Loucy (cell line): ENCODE data around the gene KMT2E.
"Not testable (repeated sequence)": the region's sequence is repeated elsewhere in the genome, so short reads cannot be mapped to it uniquely, and the experiment has no call there.

Source experiments
- H2AFZ ChIP-seq: fragments of 200-600 bp; sonication (generic); 2 replicates; pipeline ENCODE4 v1.6.0; 2016; ENCODE audit warnings: antibody characterized with exemption, mild to moderate bottlenecking, low read length, moderate library complexity
- H3F3A ChIP-seq: fragments of 200-600 bp; 2 replicates; pipeline ENCODE4 v1.6.0; 2016; ENCODE audit warnings: antibody characterized with exemption, low read depth, mild to moderate bottlenecking
- H3K27me3 ChIP-seq: fragments of 200-600 bp; sonication (generic); 2 replicates; pipeline ENCODE4 v1.6.1; 2014; ENCODE audit warnings: low read length, mild to moderate bottlenecking; ENCODE audit not compliant: insufficient read depth, poor library complexity, severe bottlenecking
- H3K36me3 ChIP-seq: fragments of 200-600 bp; sonication (generic); 2 replicates; pipeline ENCODE4 v1.6.1; 2016; ENCODE audit warnings: low read length; ENCODE audit not compliant: insufficient read depth
- H3K4me1 ChIP-seq: fragments of 200-600 bp; sonication (generic); 2 replicates; pipeline ENCODE4 v1.5.1; 2014; ENCODE audit warnings: low read length, mild to moderate bottlenecking; ENCODE audit not compliant: insufficient read depth, poor library complexity, severe bottlenecking
- H3K4me2 ChIP-seq: fragments of 200-600 bp; sonication (generic); 2 replicates; pipeline ENCODE4 v1.6.0; 2014; ENCODE audit warnings: antibody characterized with exemption, low read length, low read depth, mild to moderate bottlenecking; ENCODE audit not compliant: poor library complexity, severe bottlenecking
- H3K4me3 ChIP-seq: fragments of 200-600 bp; sonication (generic); 2 replicates; pipeline ENCODE4 v1.5.1; 2014; ENCODE audit warnings: low read length, mild to moderate bottlenecking, mixed read lengths; ENCODE audit not compliant: poor library complexity, severe bottlenecking
- H3K79me2 ChIP-seq: fragments of 200-600 bp; sonication (generic); 2 replicates; pipeline ENCODE4 v1.6.1; 2014; ENCODE audit warnings: low read length; ENCODE audit not compliant: insufficient read depth
- H3K9ac ChIP-seq: fragments of 200-600 bp; sonication (generic); 2 replicates; pipeline ENCODE4 v1.6.0; 2014; ENCODE audit warnings: mild to moderate bottlenecking, low read depth, low read length, moderate library complexity; ENCODE audit not compliant: poor library complexity, severe bottlenecking
- H3K9me2 ChIP-seq: fragments of 200-600 bp; sonication (generic); replicated peaks from 2 replicates; pipeline ENCODE4 v1.6.1; 2016; ENCODE audit warnings: low read depth, low read length, mixed read lengths
- H3K9me3 ChIP-seq: fragments of 200-600 bp; sonication (generic); 2 replicates; pipeline ENCODE4 v1.6.1; 2014; ENCODE audit warnings: mild to moderate bottlenecking, antibody characterized with exemption, low read length, low read depth; ENCODE audit not compliant: insufficient read depth
- H4K20me1 ChIP-seq: fragments of 200-600 bp; sonication (generic); 2 replicates; pipeline ENCODE4 v1.6.0; 2014; ENCODE audit warnings: antibody characterized with exemption, low read length, mild to moderate bottlenecking; ENCODE audit not compliant: insufficient read depth, poor library complexity, severe bottlenecking
- EZH2phosphoT487 ChIP-seq: fragments of 200-600 bp; IDR thresholded peaks from 2 replicates; pipeline ENCODE4 v1.6.1; 2018; ENCODE audit warnings: antibody characterized with exemption, mild to moderate bottlenecking, moderate library complexity, borderline replicate concordance
- TF ChIP-seq, protein P1 (sequence below): fragments of 200-600 bp; sonication (generic); conservative IDR thresholded peaks from 2 replicates; pipeline ENCODE4 v1.5.1; 2014; ENCODE audit warnings: mild to moderate bottlenecking, antibody characterized with exemption, low read length

Gene KMT2E

GRCh38 chr7:105046414-105046813 is 32.4 kb downstream of the KMT2E start:
- Histone ChIP-seq H3K9ac (no peak overlapping the region), H3K36me3 (peaks cover 90% of the 10 kb centered on the region; the same call in 1 of the 2 replicates), H3K4me2 (no peak overlapping the region), H2AFZ (no peak overlapping the region), H3K79me2 (peaks cover 88% of the 10 kb centered on the region), H3K4me1 (no peaks in the 10 kb centered on the region), H3K9me2 (no peaks in the 10 kb centered on the region), H3K9me3 (no peaks in the 10 kb centered on the region), H3F3A (peaks cover 3% of the 10 kb centered on the region; the same call in 1 of the 2 replicates), H3K27me3 (no peaks in the 10 kb centered on the region), H4K20me1 (peaks cover 70% of the 10 kb centered on the region), H3K4me3 (no peak overlapping the region)
- TF ChIP-seq EZH2phosphoT487 = no peak

GRCh38 chr7:105047932-105048331 is 33.9 kb downstream of the KMT2E start:
- Histone ChIP-seq H3K36me3 (peaks cover 87% of the 10 kb centered on the region; the same call in 1 of the 2 replicates), H3K9ac (no peak overlapping the region), H3K4me3 (no peak overlapping the region), H3F3A (peaks cover 3% of the 10 kb centered on the region; the same call in 1 of the 2 replicates), H3K27me3 (no peaks in the 10 kb centered on the region), H3K9me3 (no peaks in the 10 kb centered on the region), H3K4me1 (no peaks in the 10 kb centered on the region), H3K4me2 (no peak overlapping the region), H3K79me2 (peaks cover 85% of the 10 kb centered on the region), H4K20me1 (peaks cover 74% of the 10 kb centered on the region), H2AFZ (no peak overlapping the region), H3K9me2 (no peaks in the 10 kb centered on the region)
- TF ChIP-seq EZH2phosphoT487 = no peak
- TF ChIP-seq, protein P1, sequence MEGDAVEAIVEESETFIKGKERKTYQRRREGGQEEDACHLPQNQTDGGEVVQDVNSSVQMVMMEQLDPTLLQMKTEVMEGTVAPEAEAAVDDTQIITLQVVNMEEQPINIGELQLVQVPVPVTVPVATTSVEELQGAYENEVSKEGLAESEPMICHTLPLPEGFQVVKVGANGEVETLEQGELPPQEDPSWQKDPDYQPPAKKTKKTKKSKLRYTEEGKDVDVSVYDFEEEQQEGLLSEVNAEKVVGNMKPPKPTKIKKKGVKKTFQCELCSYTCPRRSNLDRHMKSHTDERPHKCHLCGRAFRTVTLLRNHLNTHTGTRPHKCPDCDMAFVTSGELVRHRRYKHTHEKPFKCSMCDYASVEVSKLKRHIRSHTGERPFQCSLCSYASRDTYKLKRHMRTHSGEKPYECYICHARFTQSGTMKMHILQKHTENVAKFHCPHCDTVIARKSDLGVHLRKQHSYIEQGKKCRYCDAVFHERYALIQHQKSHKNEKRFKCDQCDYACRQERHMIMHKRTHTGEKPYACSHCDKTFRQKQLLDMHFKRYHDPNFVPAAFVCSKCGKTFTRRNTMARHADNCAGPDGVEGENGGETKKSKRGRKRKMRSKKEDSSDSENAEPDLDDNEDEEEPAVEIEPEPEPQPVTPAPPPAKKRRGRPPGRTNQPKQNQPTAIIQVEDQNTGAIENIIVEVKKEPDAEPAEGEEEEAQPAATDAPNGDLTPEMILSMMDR = no peak

DNA sequence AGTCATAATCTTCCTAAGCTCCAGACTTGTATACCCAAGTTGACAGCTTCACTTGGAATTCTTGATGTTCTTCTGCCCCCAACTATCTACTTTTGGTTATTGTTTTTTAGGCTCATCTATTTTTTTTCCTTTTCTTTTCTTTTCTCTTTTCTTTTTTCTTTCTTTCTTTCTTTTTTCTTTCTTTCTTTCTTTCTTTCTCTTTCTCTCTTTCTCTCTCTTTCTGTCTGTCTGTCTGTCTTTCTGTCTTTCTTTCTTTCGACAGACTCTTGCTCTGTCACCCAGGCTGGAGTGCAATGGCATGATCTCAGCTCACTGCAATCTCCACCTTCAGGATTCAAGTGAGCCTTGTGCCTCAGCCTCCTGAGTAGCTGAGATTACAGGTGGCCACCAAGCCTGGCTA is 36.5 kb downstream of the KMT2E start:
- Histone ChIP-seq H3K4me3 (no peak overlapping the region), H3K27me3 (no peaks in the 10 kb centered on the region), H3K79me2 (peaks cover 89% of the 10 kb centered on the region), H3K9me2 (no peaks in the 10 kb centered on the region), H4K20me1 (peaks cover 80% of the 10 kb centered on the region), H3K4me2 (no peak overlapping the region), H3F3A (peaks cover 3% of the 10 kb centered on the region; the same call in 1 of the 2 replicates), H3K36me3 (peaks cover 85% of the 10 kb centered on the region; the same call in 1 of the 2 replicates), H3K9ac (no peak overlapping the region), H3K4me1 (no peaks in the 10 kb centered on the region), H2AFZ (no peak overlapping the region), H3K9me3 (no peaks in the 10 kb centered on the region)
- TF ChIP-seq EZH2phosphoT487 = no peak

- H3K27me3 ChIP-seq, H3K9ac ChIP-seq, H3K4me3 ChIP-seq, H3K4me1 ChIP-seq, H3K9me2 ChIP-seq, H3K4me2 ChIP-seq, H3K9me3 ChIP-seq, H3F3A ChIP-seq, H2AFZ ChIP-seq: not testable (repeated sequence)
- peaks cover 85% of the 10 kb centered on the region; the same call in 1 of the 2 replicates for H3K36me3 ChIP-seq
- H3K79me2 ChIP-seq = peaks cover 89% of the 10 kb centered on the region
- peaks cover 80% of the 10 kb centered on the region for H4K20me1 ChIP-seq
Observed at GRCh38 chr7:105050899-105051298, 36.9 kb downstream of the KMT2E start.
